GM19328 (cell line): ENCODE measurements around the gene C19orf33.

Experiments used
- ATAC-seq: cut with Tn5 transposase; IDR thresholded peaks from one replicate; pipeline ENCODE4 v1.9.1; 2021; ENCODE audit warnings: mild to moderate bottlenecking, moderate library complexity; ENCODE audit not compliant: unreplicated experiment

C19orf33 gene

GRCh38 chr19:38308006-38308766 is 4.1 kb downstream of the C19orf33 start:
- ATAC-seq = no peak

GRCh38 chr19:38308926-38309614 is 5.0 kb downstream of the C19orf33 start:
- no peak for ATAC-seq

- no peak for ATAC-seq
Measured at GRCh38 chr19:38309615-38310278, 5.7 kb downstream of the C19orf33 start.

- ATAC-seq = no peak
Measured at GRCh38 chr19:38310279-38310670, 6.2 kb downstream of the C19orf33 start.

- ATAC-seq = no peak
Measured at GRCh38 chr19:38310986-38311385, 6.9 kb downstream of the C19orf33 start.

GRCh38 chr19:38315657-38316476 is 11.8 kb downstream of the C19orf33 start, which contains the start of gene YIF1B:
YIF1B (minus strand) TSS chr19:38315947; CDS start chr19:38315917, 30 bp downstream.
- peak; percentile 84 for ATAC-seq

GRCh38 chr19:38316477-38317067 is 12.5 kb downstream of the C19orf33 start:
- no peak for ATAC-seq

- ATAC-seq = no peak
Measured at GRCh38 chr19:38317104-38317612, 13.1 kb downstream of the C19orf33 start.

- no peak for ATAC-seq
Measured at GRCh38 chr19:38318660-38319059, 14.6 kb downstream of the C19orf33 start.

GRCh38 chr19:38319421-38320258 is 15.6 kb downstream of the C19orf33 start, which contains the start of gene KCNK6:
KCNK6 (plus strand) TSS chr19:38319845; CDS start chr19:38319951, 106 bp downstream.
- no peak for ATAC-seq

- ATAC-seq = no peak
Measured at GRCh38 chr19:38320969-38321339, 16.9 kb downstream of the C19orf33 start.

- no peak for ATAC-seq
Measured at GRCh38 chr19:38321646-38322196, 17.7 kb downstream of the C19orf33 start.

- no peak for ATAC-seq
Measured at GRCh38 chr19:38323291-38323690, 19.2 kb downstream of the C19orf33 start.

- no peak for ATAC-seq
Measured at GRCh38 chr19:38324431-38324830, 20.4 kb downstream of the C19orf33 start.

- ATAC-seq = no peak
Measured at GRCh38 chr19:38326591-38326990, 22.5 kb downstream of the C19orf33 start.

GRCh38 chr19:38329651-38330050 is 25.6 kb downstream of the C19orf33 start:
- ATAC-seq = no peak

- ATAC-seq = no peak
Measured at GRCh38 chr19:38331728-38332127, 27.7 kb downstream of the C19orf33 start.

GRCh38 chr19:38333245-38333644 is 29.2 kb downstream of the C19orf33 start:
- no peak for ATAC-seq
